Mesodermal cell (in vitro differentiated cells): ENCODE results near the gene MPPED1.

ENCODE experiments used
- H3K27ac ChIP-seq: 2 replicates; pipeline ENCODE4 v1.7.0; 2013; ENCODE audit warnings: mild to moderate bottlenecking, low read depth, low read length, moderate library complexity; ENCODE audit not compliant: severe bottlenecking
- H3K36me3 ChIP-seq: 2 replicates; pipeline ENCODE4 v1.7.1; 2013; ENCODE audit warnings: mild to moderate bottlenecking, low read length, moderate library complexity; ENCODE audit not compliant: control insufficient read depth, insufficient read depth
- H3K4me1 ChIP-seq: one replicate; pipeline ENCODE4 v1.7.1; 2013; ENCODE audit warnings: mild to moderate bottlenecking, low read length; ENCODE audit not compliant: insufficient read depth, control insufficient read depth, poor library complexity, severe bottlenecking
- H3K4me3 ChIP-seq: 2 replicates; pipeline ENCODE4 v1.7.0; 2013; ENCODE audit warnings: low read length, control low read depth, mild to moderate bottlenecking; ENCODE audit not compliant: insufficient read depth, poor library complexity, severe bottlenecking; ENCODE audit errors: extremely low read depth
- H3K9me3 ChIP-seq: 2 replicates; pipeline ENCODE4 v1.7.1; 2013; ENCODE audit warnings: mild to moderate bottlenecking, low read length, moderate library complexity; ENCODE audit not compliant: control insufficient read depth
- WGBS, 2 experiments: methylation state at CpG; one replicate each; pipeline ENCODE4 v1.1.5; 2013; ENCODE audit warnings: missing lambda C conversion rate in 2 of 2; ENCODE audit not compliant: insufficient coverage in 2 of 2; 5-methylcytosine and 5-hydroxymethylcytosine counted together

MPPED1 gene

DNA sequence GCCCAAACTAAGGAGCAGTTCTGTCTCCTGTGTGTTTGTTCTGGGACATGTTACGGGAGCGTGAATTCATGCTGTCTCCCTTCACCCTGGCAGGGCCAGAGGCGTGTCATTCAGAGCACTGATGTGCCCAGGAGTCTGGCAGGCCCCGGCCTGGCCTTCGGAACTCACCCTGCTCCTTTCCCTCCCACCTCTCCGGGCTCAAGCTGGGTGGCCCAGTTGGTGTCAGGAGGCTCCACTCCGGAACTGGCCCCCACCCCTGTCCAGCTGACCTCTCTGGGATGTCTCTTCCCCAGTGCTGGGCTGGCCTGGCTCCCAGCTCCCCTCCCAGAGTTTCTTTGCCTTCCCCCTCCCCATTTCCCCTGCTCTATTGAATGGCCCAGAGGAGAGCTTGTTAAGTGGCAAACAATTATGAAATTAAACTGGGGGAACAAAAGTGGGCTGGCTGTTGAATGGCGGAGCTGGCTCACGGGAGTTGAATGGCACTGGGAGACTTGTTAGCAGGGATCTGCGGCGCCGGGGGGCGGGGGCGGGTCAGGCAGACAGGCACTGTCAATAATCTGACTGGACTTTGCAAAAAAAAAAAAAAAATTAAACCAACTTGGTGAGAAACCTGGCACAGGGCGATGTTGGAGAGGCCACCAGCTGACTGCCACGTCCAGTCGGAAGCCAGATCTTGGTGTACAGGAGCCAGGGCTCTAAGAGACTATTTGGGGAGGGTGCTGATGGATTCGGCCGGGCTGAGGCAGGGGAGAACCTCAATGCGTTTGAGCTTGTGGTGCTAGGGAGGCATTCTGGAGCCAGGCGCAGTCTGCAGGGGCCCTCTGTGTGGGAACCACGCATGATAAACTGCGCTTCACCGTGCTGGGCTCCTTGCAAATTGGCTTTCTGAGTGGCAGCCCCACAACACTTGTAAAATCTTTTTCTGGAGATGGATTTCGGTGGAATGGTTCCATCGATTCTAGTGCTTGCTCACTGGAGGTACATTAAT lies 1.3 kb downstream of the MPPED1 start:
- Histone ChIP-seq H3K27ac (no peak overlapping the region), H3K9me3 (no peaks in the 10 kb centered on the region), H3K36me3 (no peaks in the 10 kb centered on the region), H3K4me3 (no peak overlapping the region), H3K4me1 (no peaks in the 10 kb centered on the region)
- WGBS, 2 experiments: 77 to 81% methylated on average over 19 to 24 of the region's 26 CpGs

DNA sequence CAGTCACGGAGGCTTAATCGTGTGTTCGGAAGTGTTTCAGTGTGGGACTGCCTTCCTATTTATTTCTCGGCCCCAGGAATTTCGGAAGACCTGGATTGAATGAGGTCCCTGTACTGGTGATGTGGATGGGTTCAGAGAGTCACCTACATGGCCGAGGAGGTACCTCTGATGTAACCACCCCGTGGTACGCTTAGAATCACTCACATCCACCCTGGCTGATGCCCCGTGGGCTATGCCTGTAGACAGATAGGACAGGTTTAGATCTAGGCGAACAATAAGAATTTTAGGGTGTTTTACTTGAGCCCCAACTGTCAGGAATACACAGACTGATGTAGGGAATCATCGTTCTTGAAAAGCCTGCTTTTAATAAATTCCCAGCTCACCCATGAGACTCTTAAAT lies 2.0 kb downstream of the MPPED1 start:
- Histone ChIP-seq H3K27ac (no peak overlapping the region), H3K4me1 (no peaks in the 10 kb centered on the region), H3K9me3 (no peaks in the 10 kb centered on the region), H3K36me3 (no peaks in the 10 kb centered on the region), H3K4me3 (no peak overlapping the region)
- WGBS, 2 experiments: 83 to 89% methylated on average over 8 to 10 of the region's 11 CpGs

GRCh38 chr22:43415681-43416080 lies 3.9 kb downstream of the MPPED1 start:
- 73 to 87% methylated on average over 7 of the region's 7 CpGs for whole genome bisulfite sequencing, 2 experiments
- H3K9me3 ChIP-seq: no peaks in the 10 kb centered on the region
- H3K4me1 ChIP-seq: no peaks in the 10 kb centered on the region
- no peak overlapping the region for H3K4me3 ChIP-seq
- H3K27ac ChIP-seq: no peak overlapping the region
- H3K36me3 ChIP-seq: no peaks in the 10 kb centered on the region

DNA sequence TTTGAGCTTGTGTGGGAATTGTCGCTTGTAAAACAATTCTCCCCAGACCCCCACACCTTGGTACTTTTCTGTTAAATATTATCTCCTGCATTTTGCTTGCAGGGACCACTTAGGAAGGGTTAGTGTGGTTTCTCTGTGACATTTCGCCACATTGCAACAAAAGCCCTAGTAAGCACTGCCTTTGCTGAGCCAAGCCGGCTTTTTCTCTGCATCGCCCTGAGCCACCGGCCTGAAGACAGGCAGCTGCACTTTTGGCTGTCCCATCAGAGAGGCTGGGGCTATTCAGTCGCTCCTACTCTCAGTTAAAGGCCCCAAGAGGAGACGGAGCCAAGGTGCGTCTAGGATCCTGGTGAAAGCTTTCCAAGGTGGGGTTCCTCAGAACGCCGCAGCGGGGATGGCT lies 5.7 kb downstream of the MPPED1 start:
- 84 to 92% methylated on average over 8 to 10 of the region's 11 CpGs for WGBS, 2 experiments
- H3K4me1 ChIP-seq: no peaks in the 10 kb centered on the region

GRCh38 chr22:43418079-43418825 lies 6.4 kb downstream of the MPPED1 start:
- Histone ChIP-seq H3K4me1 (no peaks in the 10 kb centered on the region), H3K4me3 (no peak overlapping the region), H3K9me3 (no peaks in the 10 kb centered on the region), H3K27ac (no peak overlapping the region), H3K36me3 (no peaks in the 10 kb centered on the region)
- WGBS, 2 experiments: 86 to 88% methylated on average over 11 to 14 of the region's 15 CpGs

More for the DNA sequence above, 5.7 kb downstream of the MPPED1 start:
- H3K9me3 ChIP-seq: no peaks in the 10 kb centered on the region
- H3K27ac ChIP-seq: no peak overlapping the region
- H3K36me3 ChIP-seq: no peaks in the 10 kb centered on the region
- H3K4me3 ChIP-seq: no peak overlapping the region

GRCh38 chr22:43419371-43420080 lies 7.7 kb downstream of the MPPED1 start:
- Histone ChIP-seq H3K9me3 (no peaks in the 10 kb centered on the region), H3K36me3 (no peaks in the 10 kb centered on the region), H3K27ac (no peak overlapping the region), H3K4me3 (no peak overlapping the region), H3K4me1 (no peaks in the 10 kb centered on the region)
- WGBS, 2 experiments: 85 to 89% methylated on average over 10 of the region's 13 CpGs

DNA sequence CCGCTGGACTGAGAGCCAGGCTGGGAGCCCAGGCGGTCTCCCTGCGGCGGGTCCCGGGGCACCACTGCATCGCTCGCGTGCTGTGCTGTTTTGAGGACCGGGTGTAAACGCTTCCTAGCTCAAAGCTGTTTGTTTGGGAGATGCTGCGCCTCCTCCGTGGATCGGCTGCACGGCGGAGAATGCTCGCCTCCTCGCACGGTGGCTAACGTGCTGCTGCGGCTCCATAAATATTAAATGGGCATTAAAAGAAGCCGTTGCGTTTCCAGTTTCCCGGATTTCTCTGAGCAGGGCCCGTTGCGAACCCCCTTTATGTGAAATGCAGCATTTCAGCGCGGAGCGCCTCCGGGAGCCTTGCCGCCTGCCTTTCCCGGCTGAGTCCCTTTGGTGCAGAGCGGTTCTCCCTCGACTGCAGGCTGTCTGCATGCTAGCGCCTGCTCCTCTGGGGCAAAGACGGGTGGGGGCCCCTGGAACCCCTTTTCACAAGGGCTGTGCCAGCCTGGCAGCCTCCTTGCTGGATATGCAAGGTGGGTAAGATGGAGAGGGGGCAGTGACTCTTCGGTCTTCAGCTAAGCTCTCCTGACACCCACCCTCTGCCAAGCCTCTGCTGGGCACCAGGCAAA lies 9.3 kb downstream of the MPPED1 start:
- no peak overlapping the region for H3K27ac ChIP-seq
- WGBS, 2 experiments: 94 to 96% methylated on average over 24 to 35 of the region's 36 CpGs
- no peaks in the 10 kb centered on the region for H3K4me1 ChIP-seq

GRCh38 chr22:43421914-43422615 lies 10.3 kb downstream of the MPPED1 start:
- no peak overlapping the region for H3K4me3 ChIP-seq
- H3K9me3 ChIP-seq: no peaks in the 10 kb centered on the region
- H3K27ac ChIP-seq: no peak overlapping the region
- no peaks in the 10 kb centered on the region for H3K4me1 ChIP-seq
- no peaks in the 10 kb centered on the region for H3K36me3 ChIP-seq
- WGBS, 2 experiments: 90 to 95% methylated on average over 12 to 13 of the region's 13 CpGs

More for the DNA sequence above, 9.3 kb downstream of the MPPED1 start:
- H3K9me3 ChIP-seq: no peaks in the 10 kb centered on the region
- H3K36me3 ChIP-seq: no peaks in the 10 kb centered on the region
- no peak overlapping the region for H3K4me3 ChIP-seq

DNA sequence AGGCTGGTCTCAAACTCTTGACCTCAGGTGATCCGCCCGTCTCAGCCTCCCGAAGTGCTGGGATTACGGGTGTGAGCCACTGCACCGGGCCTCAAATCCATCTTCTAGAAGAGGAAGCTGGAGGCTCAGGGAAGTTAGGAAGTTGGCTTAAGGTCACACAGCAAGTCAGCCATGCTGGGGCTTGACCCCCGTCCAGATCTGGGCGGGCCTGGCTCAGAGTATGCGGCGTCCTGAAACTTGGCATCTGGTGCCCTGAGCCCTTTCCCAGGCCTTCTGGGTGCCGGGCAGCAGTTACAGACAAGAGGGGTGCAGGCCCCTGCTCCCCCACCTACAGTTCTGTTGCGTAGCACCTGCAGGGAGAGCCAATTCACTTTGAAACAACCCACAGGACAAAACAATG lies 11.2 kb downstream of the MPPED1 start:
- WGBS, 2 experiments: 91 to 93% methylated on average over 5 to 10 of the region's 11 CpGs
- H3K27ac ChIP-seq: no peak overlapping the region
- no peaks in the 10 kb centered on the region for H3K36me3 ChIP-seq
- no peak overlapping the region for H3K4me3 ChIP-seq
- H3K4me1 ChIP-seq: no peaks in the 10 kb centered on the region
- no peaks in the 10 kb centered on the region for H3K9me3 ChIP-seq

- H3K4me1 ChIP-seq: no peaks in the 10 kb centered on the region
- no peaks in the 10 kb centered on the region for H3K9me3 ChIP-seq
- H3K4me3 ChIP-seq: no peak overlapping the region
- H3K27ac ChIP-seq: no peak overlapping the region
- H3K36me3 ChIP-seq: no peaks in the 10 kb centered on the region
- WGBS, 2 experiments: 90 to 100% methylated on average over 2 of the region's 7 CpGs
These were observed 12.4 kb downstream of the MPPED1 start for GRCh38 chr22:43424201-43424600.
